ENCODE results near the gene MON2.

DNA sequence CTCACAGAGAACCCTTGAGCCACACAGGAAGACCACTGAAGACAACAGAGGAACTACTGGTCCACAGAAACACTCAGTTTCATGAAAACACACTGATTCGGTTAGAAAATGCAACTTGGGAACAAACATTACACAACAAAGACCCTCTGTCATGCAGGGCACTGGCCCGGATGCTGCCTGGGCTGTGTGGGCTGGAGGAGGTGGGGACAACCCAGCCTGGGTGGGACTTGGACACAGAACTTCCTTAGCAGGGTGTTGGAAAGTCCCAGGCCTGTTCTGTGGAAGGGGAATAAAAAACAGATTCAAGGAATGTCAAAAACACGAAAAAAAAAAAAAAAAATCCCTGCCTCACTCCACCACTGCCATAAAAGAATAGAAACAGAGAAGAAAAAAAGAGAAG, 181.0 kb downstream of the MON2 start:
- TF ChIP-seq POLR2A (IDR thresholded peaks at IDR 0.05): no peak
- TF ChIP-seq, protein P1, sequence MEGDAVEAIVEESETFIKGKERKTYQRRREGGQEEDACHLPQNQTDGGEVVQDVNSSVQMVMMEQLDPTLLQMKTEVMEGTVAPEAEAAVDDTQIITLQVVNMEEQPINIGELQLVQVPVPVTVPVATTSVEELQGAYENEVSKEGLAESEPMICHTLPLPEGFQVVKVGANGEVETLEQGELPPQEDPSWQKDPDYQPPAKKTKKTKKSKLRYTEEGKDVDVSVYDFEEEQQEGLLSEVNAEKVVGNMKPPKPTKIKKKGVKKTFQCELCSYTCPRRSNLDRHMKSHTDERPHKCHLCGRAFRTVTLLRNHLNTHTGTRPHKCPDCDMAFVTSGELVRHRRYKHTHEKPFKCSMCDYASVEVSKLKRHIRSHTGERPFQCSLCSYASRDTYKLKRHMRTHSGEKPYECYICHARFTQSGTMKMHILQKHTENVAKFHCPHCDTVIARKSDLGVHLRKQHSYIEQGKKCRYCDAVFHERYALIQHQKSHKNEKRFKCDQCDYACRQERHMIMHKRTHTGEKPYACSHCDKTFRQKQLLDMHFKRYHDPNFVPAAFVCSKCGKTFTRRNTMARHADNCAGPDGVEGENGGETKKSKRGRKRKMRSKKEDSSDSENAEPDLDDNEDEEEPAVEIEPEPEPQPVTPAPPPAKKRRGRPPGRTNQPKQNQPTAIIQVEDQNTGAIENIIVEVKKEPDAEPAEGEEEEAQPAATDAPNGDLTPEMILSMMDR (IDR thresholded peaks at IDR 0.05): no peak
